ENCODE results near the gene ARHGAP42. TPM values are rescaled to one million over a fixed set of nuclear protein-coding genes. Genes with fewer than 3 reads are reported as not detected.

The ARHGAP42 gene
- total RNA-seq, 1 experiment from 2014 or later: not detected

Small RNA genes within 50 kb of the gene (small RNA-seq; reads per million reads assigned to genes)
- not detected for gene RN7SL222P
